DMS53 (cell line): ENCODE data around the gene OR2A1.
"Not testable (repeated sequence)": the region's sequence is repeated elsewhere in the genome, so short reads cannot be mapped to it uniquely, and the experiment has no call there.

Experiments used
- DNase-seq: peaks from one replicate; lab custom pipeline; 2025; lab: John Stamatoyannopoulos, UW

OR2A1 gene

DNA sequence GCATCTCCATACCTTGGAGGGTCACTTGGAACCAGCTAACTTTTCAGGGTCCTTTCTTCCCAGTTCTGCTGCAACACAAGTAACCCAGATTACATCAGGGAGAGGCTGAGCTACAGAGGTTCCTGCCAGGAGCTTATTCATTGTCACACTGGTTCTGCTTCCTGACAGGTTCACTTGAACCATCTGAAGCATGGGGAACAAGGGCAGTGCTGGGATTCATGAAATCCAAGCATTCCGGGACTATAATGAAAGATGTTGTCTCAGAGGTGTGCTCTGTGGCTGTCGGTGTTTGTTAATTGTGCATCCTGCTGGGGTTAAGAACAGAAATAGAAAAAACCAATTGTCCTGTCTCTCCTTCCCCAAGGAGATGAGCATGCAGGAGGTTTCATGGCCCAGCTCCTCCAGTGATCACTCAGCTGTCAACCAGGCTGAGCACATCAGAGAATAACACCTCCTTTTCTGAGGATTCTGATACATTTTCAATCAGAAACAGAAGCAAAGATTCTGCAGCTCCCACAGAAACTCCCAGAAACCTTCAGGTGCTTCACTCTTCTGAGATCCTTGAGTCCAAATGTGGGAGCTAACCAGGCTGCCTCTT, at the start of gene OR2A1:
OR2A1 (plus strand) TSS at position 548 of the 598 bp plus-strand sequence. CDS start 5,706 bp downstream, outside the sequence.
- DNase-seq = not testable (repeated sequence)

DNA sequence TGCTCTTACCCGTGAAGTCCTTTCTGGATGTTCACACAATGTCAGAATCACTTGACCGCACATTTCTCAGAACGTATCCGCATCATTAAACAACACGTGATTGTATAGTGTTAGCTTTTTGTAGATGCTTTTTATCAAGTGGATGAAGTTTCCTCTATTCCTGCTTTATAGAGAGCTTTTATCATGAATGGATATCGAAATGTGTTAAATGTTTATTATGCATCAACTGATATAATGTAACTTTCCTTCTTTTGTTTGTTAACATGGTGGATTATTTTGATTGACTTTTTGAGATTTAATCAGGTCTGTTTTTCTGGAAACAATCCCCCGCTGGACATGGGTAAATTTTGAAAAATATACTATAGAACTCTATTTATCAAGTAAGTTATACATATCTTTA, 47.5 kb upstream of the OR2A1 start, which contains the start of gene OR2A7:
OR2A7 (minus strand) TSS at position 101 of the 400 bp plus-strand sequence. CDS start 5,164 bp downstream, outside the sequence.
- DNase-seq = not testable (repeated sequence)

DNA sequence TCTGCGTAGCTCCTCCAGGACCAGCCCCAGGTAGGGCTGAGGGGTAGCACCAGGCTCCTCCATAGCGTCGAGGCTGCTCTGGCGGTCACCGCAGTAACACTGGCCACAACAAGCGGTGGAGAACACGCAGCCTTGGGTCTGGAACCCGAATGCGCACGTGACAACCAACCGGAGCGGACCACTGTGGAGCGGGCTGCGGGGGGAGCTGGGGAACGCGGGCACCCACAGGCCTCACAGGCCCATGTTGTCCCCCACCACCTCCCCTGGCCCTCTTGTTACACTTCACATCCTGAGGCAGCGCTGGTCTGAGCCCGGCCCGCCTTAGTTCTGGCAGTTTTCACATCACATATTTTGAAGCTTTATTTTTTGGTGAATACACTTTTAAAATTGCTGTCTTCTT, 43.0 kb upstream of the OR2A1 start, which contains the start of gene CTAGE8:
CTAGE8 (minus strand) TSS at position 101 of the 400 bp plus-strand sequence; CDS start at position 63, 38 bp downstream.
- DNase-seq = not testable (repeated sequence)

- DNase-seq = not testable (repeated sequence)
These were observed 36.9 kb upstream of the OR2A1 start for GRCh38 chr7:144275281-144275680.

DNA sequence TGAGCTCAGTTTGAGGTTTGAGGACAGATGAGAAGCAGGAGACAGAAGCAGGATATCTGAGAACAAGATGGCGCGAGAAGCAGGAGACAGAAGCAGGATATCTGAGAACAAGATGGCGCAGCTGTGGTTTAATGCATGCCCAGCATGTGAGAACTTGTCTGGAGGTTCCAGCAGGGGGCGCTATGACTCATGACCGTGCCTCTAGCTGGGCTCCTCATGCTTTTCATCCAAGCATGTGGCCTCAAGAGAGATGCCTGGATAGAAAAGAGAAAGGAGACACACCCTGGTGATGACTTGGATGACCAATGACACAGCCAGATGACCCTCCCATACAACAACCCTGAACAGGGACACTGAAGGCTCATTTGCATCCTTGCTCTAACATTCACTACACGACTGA, 32.2 kb upstream of the OR2A1 start:
- not testable (repeated sequence) for DNase-seq

GRCh38 chr7:144281981-144282380, 30.2 kb upstream of the OR2A1 start:
- not testable (repeated sequence) for DNase-seq

DNA sequence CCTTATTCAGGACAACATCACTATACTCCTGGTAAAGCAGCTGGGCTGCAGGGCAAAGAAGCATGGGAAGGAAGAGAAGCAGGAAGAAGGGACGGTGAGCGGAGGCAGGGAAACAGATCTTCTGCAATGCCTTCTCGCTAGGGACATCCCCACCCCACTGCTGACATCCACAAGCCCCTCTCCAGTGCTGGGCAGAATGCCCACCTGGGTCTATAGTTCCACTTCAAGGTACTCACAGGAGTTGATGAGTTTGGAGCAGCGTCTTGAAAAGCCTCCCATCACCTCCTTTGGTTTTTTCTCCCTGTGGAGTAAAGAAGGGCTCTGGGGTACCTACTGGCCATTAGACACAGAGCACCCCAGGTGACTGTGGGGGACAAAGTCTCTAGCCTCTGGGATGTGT, 29.7 kb upstream of the OR2A1 start:
- DNase-seq = not testable (repeated sequence)

- DNase-seq = not testable (repeated sequence)
These were observed 28.5 kb upstream of the OR2A1 start for GRCh38 chr7:144283716-144284115.

- DNase-seq = not testable (repeated sequence)
These were observed 24.9 kb upstream of the OR2A1 start for GRCh38 chr7:144287171-144287784.

DNA sequence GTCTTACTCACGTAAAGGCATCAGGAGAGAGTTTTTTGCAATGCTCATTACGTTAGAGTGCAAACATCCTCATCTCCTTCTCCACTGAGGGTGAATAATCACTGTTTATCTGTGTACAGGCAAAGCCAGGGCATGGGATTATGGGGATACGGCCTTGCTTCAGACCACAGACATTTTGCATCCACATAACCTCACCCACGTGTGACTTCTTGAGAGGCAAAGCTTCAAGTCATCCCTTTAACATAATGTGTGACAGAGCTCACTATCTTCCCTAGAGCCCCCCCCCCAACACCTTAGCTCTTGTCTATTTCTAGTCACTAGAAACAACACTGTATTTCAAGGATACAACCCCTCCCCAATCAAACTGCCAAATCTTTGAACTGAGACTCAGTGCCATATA, 20.6 kb upstream of the OR2A1 start:
- not testable (repeated sequence) for DNase-seq

DNA sequence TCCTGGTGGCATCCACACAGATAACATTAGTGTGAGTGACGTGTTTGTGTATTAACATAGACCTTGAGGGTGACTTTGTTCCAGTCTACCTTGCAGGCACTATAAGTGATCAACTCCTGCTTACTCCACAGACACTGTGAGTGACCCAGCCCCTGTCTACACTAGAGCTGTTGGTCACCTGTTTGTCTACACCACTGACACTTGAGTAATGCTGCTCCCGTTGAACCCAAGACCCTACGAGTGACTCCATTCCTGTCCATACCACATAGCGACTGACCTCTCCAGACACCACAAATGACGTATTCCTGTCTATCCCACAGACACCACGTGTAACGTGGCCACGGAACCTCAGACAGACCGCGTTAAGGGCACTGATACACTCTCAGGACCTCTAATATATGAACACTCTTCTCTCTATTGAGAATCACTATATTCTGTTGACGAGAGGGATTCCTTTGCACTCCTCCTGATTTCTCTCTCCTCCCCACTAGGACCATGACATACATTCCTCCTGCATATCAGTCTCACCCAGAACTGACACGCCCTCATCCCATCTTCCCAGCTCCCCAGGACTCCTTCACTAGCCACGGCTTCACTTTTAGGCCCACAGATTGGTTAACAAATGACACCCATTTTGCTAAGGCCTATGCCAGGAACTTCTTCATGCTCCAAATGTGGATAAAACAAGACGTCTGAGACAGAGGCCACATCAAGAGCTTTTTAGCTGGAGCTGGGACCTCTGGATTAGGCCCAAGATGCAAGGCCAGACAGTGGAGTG, 19.6 kb upstream of the OR2A1 start:
- not testable (repeated sequence) for DNase-seq

DNA sequence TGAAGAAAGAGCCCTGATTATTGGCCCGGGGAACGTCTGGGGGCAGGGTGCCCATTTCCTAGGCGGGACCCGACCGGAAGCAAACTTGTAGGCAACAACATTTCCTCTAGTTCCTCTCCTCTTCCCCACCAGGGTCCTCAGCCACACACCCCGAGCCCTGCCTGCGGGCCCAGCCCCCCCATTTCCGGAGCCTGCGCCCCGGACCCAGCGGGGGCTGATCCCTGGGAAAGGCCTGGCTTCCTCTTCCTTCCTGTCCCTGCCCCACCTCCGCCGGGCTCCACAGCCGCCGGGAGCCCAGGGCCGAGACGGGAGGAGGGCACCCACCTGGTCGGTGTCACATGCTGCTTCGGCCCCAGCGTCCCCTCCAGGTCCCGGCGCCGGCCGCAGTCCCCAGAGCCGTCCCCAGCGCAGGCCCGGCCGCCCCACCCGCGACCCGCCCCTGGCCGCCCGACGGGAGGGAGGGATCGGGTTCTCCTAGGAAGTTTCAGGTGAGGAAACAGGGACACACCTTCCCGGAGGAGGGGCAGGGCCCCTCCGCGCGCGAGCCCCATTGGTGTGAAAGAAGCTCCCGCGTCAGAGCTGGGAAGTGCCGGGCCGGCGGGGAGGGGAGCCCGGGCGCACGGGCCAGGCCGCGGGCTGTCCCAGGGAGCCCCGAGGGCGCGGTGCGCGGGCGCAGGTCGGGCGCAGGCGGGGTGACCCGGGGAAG, 18.3 kb upstream of the OR2A1 start:
- not testable (repeated sequence) for DNase-seq

DNA sequence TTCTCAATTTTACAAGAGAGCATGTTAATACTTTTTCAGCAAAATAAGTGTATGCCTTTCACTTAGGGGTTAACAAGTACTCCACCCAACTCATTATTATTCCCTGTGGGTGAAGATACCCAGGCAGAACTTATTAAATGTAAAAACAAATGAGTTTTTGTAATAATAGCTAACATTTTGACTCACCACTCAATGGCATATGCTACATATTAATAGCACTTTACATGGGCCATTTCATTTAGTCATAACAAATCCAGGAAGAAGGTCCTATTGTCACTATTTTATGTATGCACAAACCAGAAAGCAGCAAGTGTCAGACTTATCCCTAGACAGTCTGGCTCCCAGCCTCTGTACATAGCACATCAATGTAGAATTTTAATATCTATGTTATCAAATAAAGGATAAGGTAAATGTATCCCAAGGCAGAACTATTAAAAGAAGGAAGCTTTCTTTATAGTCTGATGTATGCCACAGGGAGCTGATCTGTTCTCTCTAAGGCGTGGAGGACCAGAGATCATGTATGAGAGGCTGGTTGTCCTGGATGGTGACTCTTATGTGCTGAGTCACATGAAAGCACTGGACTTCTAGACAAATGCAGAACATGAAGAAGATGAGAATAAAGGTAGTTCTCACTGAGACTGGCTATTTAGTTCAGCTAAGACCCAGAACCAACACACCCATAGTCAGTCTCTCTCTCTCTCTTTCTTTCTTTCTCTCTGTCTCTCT, 9.5 kb upstream of the OR2A1 start:
- not testable (repeated sequence) for DNase-seq

DNA sequence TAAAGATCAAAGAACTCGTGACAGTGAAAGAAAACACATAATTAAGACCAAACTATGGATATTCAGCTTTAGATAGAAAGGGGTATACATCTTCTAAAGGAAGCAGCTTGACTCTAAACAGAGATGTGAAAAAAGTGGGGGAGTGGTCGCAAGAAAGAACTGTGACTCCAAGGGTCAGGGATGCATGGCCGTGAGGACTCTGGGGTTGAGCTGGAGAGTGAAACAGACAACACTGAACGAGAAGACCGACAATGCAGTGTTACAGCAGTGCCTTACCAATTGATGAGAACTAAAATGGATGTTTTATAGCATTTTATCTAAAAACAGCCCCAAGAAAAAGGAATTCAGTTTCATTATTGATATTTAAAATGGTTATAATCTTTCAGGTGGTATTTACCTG, 8.6 kb upstream of the OR2A1 start:
- not testable (repeated sequence) for DNase-seq

DNA sequence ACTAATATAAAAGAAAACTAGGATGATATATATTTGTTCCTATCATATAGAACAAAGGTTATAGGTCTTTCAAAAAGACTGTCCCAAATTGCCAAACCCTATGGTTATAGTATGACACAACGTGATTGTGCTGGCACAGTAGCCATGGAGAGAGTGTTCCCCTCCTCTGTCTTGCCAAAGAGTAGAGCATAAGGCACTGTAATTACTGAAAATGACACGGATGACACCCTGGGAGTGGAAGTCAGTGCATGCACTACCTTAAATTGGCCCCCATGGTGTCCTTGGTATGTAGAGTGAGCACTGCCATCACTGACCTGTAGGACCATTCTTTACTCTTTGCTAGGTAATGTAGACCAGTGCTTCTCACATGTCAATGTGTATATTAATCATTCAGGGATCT, 7.1 kb upstream of the OR2A1 start:
- not testable (repeated sequence) for DNase-seq

DNA sequence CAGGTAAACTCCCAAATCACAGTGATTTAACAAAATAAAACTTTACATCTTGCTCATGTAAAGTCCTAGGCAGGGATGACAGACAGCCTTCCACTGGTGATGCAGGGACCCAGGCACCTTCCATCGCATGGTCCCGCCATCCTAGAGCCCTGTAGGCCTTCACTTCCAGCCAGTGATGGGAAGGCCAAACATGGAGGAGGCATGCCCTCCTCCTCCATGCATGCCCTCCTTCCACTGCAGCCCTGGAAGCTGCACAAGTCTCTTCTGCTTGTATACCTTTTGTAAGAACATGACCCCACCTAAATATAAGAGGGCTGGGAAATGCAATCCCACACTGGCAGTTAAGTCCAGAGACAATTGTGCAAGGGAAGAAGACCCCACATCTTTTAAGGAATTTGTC, 2.5 kb upstream of the OR2A1 start:
- not testable (repeated sequence) for DNase-seq

- DNase-seq = not testable (repeated sequence)
These were observed 1.0 kb upstream of the OR2A1 start for GRCh38 chr7:144311218-144311617.

DNA sequence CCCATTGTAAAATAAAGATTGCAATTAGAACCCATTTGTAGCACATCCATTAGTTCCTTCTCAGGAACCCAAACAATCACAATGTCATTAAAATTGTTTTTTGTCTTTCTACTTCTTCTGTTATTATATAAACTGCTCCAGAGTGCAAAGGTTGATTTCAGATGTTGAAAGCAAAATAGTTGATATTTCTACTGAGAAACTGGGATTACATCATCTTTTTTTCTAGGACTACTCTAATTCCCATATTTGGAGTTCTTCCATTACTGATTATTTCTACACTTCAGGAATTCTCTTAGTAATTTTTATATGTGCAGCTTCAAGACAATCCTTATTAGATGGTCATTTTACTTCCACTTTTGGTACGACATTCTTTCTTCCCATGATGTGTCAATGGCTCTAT, 5.3 kb downstream of the OR2A1 start:
- DNase-seq = not testable (repeated sequence)

- DNase-seq = not testable (repeated sequence)
These were observed 7.3 kb downstream of the OR2A1 start for GRCh38 chr7:144319547-144319946.

GRCh38 chr7:144321677-144322206, 9.5 kb downstream of the OR2A1 start:
- not testable (repeated sequence) for DNase-seq

DNA sequence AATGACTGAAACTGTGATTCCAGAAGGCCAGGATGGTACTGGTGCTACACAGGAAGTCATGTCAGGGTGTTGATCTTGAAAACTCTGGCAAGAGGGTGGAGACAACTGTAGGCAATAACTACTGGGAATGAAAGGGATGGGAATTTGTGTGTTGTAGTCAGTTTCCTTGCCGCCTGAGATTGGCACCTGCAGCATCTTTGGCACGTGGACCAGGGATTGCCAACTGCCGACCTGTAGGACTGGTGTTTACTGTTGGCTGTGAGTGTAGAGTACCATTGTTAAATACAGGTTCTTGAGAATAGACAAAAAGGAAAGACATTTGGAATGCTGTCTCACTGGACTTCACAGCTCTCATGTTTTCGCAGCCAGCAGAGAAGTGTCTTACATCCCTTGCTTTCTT, 11.1 kb downstream of the OR2A1 start:
- DNase-seq = not testable (repeated sequence)
